ENCODE results near the gene ABCC4.
A peak's percentile ranks its signal among the peaks of the same experiment; 100 is the strongest.

Gene ABCC4

GRCh38 chr13:95301183-95301967 is at the start of gene ABCC4:
TSS of gene ABCC4 (minus strand) at chr13:95301451. CDS start at chr13:95301314, 137 bp downstream.
- DNase-seq = peak; percentile 75

GRCh38 chr13:95349267-95349666 is 48.0 kb upstream of the ABCC4 start:
- DNase-seq = no peak

GRCh38 chr13:95343944-95344343 is 42.7 kb upstream of the ABCC4 start:
- no peak for DNase-seq

- no peak for DNase-seq
These were observed 40.2 kb upstream of the ABCC4 start for GRCh38 chr13:95341441-95341840.

- no peak for DNase-seq
These were observed 37.7 kb upstream of the ABCC4 start for GRCh38 chr13:95338905-95339304.

GRCh38 chr13:95337597-95337996 is 36.3 kb upstream of the ABCC4 start:
- no peak for DNase-seq

GRCh38 chr13:95335667-95336066 is 34.4 kb upstream of the ABCC4 start:
- DNase-seq = no peak

- no peak for DNase-seq
These were observed 27.1 kb upstream of the ABCC4 start for GRCh38 chr13:95328386-95328785.

GRCh38 chr13:95327190-95327589 is 25.9 kb upstream of the ABCC4 start:
- DNase-seq = no peak

GRCh38 chr13:95326695-95327094 is 25.4 kb upstream of the ABCC4 start:
- no peak for DNase-seq

GRCh38 chr13:95325485-95325884 is 24.2 kb upstream of the ABCC4 start:
- no peak for DNase-seq

- DNase-seq = no peak
These were observed 22.8 kb upstream of the ABCC4 start for GRCh38 chr13:95323930-95324662.

- DNase-seq = no peak
These were observed 18.5 kb upstream of the ABCC4 start for GRCh38 chr13:95319551-95320274.

GRCh38 chr13:95317039-95317989 is 16.1 kb upstream of the ABCC4 start:
- no peak for DNase-seq

GRCh38 chr13:95315752-95316151 is 14.5 kb upstream of the ABCC4 start:
- no peak for DNase-seq

- no peak for DNase-seq
These were observed 6.3 kb upstream of the ABCC4 start for GRCh38 chr13:95307507-95307906.

GRCh38 chr13:95304453-95304852 is 3.2 kb upstream of the ABCC4 start:
- no peak for DNase-seq

GRCh38 chr13:95301968-95302393 is 730 bp upstream of the ABCC4 start:
- DNase-seq = peak; percentile 51

- DNase-seq = peak; percentile 58
These were observed 547 bp downstream of the ABCC4 start for GRCh38 chr13:95300625-95301182.

- DNase-seq = peak; percentile 79
These were observed 2.2 kb downstream of the ABCC4 start for GRCh38 chr13:95298971-95299621.

- no peak for DNase-seq
These were observed 2.9 kb downstream of the ABCC4 start for GRCh38 chr13:95298169-95298965.
